ENCODE data around the gene GLB1L3.
"Not testable (repeated sequence)": the region's sequence is repeated elsewhere in the genome, so short reads cannot be mapped to it uniquely, and the experiment has no call there.

Gene GLB1L3

DNA sequence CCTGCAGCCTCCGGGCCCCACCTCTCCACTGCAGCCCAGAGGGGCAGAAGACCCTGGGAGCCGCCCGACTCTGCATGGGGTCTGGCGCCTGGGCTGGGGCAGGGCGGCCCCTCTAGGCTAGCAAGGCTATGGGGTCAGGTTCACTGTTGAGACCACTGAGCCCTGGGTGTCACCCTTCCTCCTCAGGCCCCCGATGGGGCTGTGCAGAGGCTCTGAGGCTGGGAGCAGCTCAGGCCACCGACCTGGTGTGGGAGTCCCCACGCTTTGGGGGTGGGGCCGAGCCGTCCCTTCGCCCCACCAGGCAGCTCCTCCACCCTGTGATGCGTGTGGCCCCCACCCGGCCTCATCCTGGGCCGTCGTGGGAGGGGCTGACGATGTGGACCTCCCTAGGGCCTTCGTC, 5.5 kb downstream of the GLB1L3 start:
- not testable (repeated sequence) for H3K27ac Mint-ChIP-seq, H3K27me3 Mint-ChIP-seq, DNase-seq, H3K9me3 Mint-ChIP-seq, H3K4me3 Mint-ChIP-seq
- H3K4me1 Mint-ChIP-seq, result peaks cover 23% of the 10 kb centered on the region
- ATAC-seq, result peak; percentile 54

DNA sequence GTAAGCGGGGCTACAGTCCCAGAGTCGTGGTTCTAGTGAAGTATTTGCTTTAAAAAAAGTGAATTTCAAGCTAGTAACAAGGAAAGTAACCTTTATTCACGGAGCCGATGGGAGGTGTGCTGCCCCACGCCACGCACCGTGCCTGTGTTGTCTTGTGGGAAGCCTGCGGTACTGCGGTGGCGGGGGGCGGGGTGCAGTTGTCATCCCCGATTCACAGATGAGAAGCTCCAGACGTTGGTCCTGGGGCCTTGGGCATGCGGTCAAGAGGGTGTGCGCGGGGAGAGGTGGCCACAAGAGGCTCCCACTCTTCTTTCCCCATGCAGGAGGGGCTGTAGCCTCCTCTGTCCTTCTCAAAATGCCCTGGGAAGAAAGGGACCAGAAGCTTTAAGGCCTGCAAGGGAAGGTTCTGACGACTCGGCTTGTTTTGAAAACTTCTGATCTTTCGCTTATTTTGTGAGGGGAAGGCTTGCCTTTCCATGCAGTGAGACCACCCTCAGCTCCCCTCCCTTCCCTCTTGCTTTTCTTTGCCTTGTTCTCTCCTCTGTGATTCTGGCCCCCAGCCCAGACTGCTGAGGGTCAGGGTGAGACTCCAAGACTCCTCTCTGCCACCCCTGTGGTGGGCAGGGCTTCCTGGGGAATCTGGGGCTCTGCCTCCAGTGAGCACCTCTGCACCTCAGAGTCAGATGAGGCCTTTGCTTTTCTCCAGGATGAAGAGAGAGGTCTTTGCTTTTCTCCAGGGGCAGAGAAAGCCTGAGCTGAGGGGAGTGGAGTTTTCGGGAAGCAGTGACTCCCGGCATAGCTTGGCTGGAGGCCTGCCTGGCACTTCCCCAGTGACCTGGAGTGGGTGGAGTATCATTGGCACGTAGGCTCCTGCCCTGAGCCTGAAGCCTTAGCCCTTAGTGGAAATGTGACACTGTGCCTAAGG, 6.2 kb downstream of the GLB1L3 start:
- no peak overlapping the region for H3K27ac Mint-ChIP-seq
- H3K9me3 Mint-ChIP-seq, result no peaks in the 10 kb centered on the region
- peaks cover 2% of the 10 kb centered on the region for H3K27me3 Mint-ChIP-seq

DNA sequence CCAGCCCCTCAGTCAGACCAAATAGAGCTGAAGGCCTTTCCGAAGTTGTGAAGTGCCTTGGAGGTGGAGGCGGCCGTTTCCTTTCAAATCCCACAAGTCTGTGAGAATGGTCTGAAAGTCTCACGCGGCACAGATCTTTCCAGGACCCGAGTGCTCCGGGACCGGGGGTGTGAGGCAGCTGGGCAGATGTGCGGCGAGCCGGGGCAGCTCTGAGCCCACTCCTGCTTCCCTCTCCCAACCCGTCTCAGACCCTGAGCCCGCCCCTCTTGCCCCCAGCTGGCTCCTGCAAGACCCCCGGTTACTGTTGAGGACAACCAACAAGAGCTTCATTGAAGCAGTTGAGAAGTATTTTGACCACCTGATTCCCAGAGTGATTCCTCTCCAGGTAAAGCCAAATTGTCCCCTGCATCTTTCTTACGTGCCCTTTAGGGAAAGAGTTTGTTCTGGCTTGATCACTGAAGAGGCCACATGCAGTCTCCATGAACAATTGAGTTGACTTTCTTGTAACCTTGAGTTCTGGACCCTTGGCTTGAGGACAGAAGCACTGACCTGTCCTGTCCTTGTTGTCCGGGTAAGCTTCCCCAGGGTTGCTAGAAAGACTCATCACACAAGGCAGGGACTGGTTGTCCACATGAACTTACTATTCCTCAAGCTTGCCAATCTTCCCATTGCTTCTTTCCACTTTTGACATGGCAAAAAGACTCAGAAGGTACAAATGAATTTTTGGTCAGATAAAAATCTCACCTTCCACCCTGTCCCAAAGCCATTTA, 7.5 kb downstream of the GLB1L3 start:
- no peaks in the 10 kb centered on the region for H3K27me3 Mint-ChIP-seq
- no peak for ATAC-seq
- H3K9me3 Mint-ChIP-seq, result no peaks in the 10 kb centered on the region
- H3K27ac Mint-ChIP-seq, result no peak overlapping the region
- peaks cover 9% of the 10 kb centered on the region for H3K4me1 Mint-ChIP-seq
- H3K4me3 Mint-ChIP-seq, result no peak overlapping the region
- DNase-seq, result no peak

More for the DNA sequence above, 6.2 kb downstream of the GLB1L3 start:
- peaks cover 18% of the 10 kb centered on the region for H3K4me1 Mint-ChIP-seq
- no peak for DNase-seq
- no peak for ATAC-seq
- no peak overlapping the region for H3K4me3 Mint-ChIP-seq

DNA sequence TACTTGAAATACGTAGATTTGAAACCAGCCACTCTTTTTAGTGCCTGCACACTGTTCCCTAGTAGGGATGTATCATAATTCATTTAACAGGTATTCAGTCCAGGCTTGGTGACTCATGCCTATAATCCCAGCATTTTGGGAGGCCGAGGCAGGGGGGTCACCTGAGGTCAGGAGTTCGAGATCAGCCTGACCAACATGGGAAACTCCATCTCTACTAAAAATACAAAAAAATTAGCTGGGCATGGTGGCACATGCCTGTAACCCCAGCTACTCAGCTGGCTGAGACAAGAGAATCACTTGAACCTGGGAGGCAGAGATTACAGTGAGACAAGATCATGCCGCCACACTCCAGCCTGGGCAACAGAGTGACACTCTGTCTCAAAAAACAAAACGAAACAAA, 8.2 kb downstream of the GLB1L3 start:
- not testable (repeated sequence) for H3K27ac Mint-ChIP-seq, H3K4me3 Mint-ChIP-seq, ATAC-seq

DNA sequence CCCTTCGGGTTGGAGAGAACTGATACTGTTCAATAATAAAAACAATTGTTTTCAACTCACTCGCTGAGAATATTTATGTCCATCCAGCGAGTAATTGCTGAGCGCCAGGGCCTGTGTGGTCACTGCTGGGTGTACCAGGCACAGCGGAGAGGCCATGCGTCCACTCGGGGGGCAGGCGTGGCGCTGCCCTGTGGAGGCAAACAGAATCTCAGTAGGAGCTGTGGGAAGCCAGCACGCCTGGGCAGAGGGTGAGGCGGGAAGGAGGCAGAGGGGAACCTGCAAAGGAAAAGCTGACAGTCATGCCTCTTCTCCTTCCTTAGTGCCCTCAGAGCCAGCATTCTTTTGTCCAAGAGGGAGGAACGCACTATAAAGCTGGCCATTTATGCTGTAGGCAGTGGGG, 11.4 kb downstream of the GLB1L3 start:
- DNase-seq (no peak), ATAC-seq (no peak)
- H3K27me3 Mint-ChIP-seq, result no peaks in the 10 kb centered on the region
- no peaks in the 10 kb centered on the region for H3K9me3 Mint-ChIP-seq
- no peak overlapping the region for H3K27ac Mint-ChIP-seq
- H3K4me1 Mint-ChIP-seq, result no peaks in the 10 kb centered on the region
- H3K4me3 Mint-ChIP-seq, result no peak overlapping the region

More for the DNA sequence above, 8.2 kb downstream of the GLB1L3 start:
- H3K27me3 Mint-ChIP-seq, H3K4me1 Mint-ChIP-seq, H3K9me3 Mint-ChIP-seq, DNase-seq: not testable (repeated sequence)

DNA sequence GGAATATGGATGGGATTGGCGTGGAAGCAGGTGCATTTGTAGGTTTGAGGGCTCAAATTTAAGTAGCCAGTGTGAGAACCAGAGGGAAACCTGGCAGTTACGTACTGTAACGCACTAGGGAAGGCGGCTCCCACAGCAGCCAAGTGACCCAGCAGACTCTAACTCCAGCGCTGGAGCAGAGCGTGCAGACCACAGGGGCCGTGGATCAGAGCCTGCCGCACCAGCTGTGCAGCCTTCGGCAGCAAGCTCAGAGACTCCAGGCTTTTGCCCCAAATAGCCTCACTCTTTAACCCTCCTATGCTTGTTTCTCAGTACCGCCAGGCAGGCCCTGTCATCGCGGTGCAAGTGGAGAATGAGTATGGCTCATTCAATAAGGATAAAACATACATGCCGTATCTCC, 12.3 kb downstream of the GLB1L3 start:
- Mint-ChIP-seq H3K4me3 (no peak overlapping the region), H3K27ac (no peak overlapping the region), H3K27me3 (no peaks in the 10 kb centered on the region), H3K4me1 (no peaks in the 10 kb centered on the region), H3K9me3 (no peaks in the 10 kb centered on the region)
- no peak for DNase-seq
- ATAC-seq, result no peak

DNA sequence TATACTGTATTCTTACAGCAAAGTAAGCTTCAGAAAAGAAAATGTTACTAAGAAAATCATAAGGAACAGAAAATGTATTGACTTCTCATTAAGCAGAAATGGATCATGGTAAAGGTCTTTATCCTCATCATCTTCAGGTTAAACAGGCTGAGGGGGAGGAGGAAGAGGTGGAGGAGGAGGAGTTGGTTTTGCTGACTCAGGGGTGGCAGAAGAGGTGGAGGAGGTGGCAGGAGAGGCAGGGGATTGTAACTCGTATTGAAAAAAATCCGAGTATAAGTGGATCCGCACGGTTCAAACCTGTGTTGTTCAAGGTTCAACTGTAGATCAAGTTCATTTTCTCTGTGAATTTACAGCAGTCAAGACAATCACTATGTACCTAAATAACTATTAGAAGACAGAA, 13.0 kb downstream of the GLB1L3 start:
- DNase-seq (no peak), ATAC-seq (no peak)
- no peak overlapping the region for H3K4me3 Mint-ChIP-seq
- H3K9me3 Mint-ChIP-seq, result no peaks in the 10 kb centered on the region
- H3K27me3 Mint-ChIP-seq, result no peaks in the 10 kb centered on the region
- H3K27ac Mint-ChIP-seq, result peak overlapping the region in 1 of 2 donors; percentile 31
- H3K4me1 Mint-ChIP-seq, result no peaks in the 10 kb centered on the region

DNA sequence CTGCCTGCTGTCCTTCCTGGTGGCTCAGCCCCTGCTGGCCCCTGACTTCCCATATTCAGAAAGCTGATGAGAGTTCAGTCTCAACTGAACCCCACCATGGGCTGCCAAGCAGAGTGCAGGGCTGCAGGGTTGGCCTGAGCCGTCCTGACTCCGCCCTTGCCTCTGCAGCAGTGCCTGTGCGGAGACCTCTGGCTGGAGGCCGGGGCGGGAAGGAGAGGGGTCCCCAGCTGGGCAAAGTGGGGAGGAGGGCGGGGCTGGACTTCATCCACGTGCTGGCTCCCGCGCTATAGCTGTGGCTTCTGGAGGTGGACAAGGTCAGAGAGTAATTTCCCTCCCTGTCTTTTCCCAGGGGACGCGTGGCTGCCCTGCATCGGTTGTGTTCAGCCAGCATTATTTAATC, 13.6 kb downstream of the GLB1L3 start:
- DNase-seq (no peak), ATAC-seq (no peak)
- Mint-ChIP-seq H3K27me3 (no peaks in the 10 kb centered on the region), H3K4me1 (no peaks in the 10 kb centered on the region), H3K4me3 (no peak overlapping the region), H3K27ac (no peak overlapping the region), H3K9me3 (no peaks in the 10 kb centered on the region)

DNA sequence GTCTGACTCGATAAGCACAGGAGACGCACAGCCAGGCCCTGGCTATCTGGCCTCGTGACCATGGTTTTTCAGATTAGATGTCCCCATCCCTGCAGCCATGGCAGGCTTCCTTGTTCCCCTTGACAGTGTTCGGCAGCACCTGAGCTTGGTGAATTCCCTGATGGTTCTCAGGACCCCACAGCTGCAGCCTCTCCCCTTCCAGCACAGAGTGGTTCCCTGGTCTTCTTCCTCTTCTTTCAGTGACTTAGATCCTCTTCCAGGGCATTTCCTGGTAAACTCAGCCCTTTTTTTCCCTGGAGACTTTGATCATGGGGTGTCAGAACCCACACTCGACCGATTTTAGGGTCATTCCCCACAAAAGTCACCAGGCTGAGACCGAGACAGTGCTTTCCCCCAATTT, 14.5 kb downstream of the GLB1L3 start:
- H3K9me3 Mint-ChIP-seq, result no peaks in the 10 kb centered on the region
- H3K4me1 Mint-ChIP-seq, result no peaks in the 10 kb centered on the region
- DNase-seq (no peak), ATAC-seq (no peak)
- H3K4me3 Mint-ChIP-seq, result no peak overlapping the region
- no peak overlapping the region for H3K27ac Mint-ChIP-seq
- H3K27me3 Mint-ChIP-seq, result no peaks in the 10 kb centered on the region

DNA sequence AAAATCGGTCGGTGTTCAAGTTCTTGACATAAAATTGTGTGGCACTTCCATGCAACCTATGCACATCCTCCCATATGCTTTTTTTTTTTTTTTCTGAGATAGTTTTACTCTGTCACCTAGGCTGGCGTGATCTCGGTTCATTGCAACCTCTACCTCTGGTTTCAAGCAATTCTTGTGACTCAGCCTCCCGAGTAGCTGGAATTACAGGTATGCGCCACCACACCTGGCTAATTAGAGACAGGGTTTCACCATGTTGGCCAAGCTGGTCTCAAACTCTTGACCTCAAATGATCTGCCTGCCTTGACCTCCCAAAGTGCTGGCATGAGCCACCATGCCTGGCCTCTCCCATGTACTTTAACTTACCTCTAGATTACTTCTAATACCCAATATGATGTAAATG, 15.0 kb downstream of the GLB1L3 start:
- H3K27ac Mint-ChIP-seq, result no peak overlapping the region
- H3K4me3 Mint-ChIP-seq, result no peak overlapping the region
- H3K9me3 Mint-ChIP-seq, result no peaks in the 10 kb centered on the region
- no peaks in the 10 kb centered on the region for H3K27me3 Mint-ChIP-seq
- ATAC-seq (no peak), DNase-seq (no peak)
- no peaks in the 10 kb centered on the region for H3K4me1 Mint-ChIP-seq

DNA sequence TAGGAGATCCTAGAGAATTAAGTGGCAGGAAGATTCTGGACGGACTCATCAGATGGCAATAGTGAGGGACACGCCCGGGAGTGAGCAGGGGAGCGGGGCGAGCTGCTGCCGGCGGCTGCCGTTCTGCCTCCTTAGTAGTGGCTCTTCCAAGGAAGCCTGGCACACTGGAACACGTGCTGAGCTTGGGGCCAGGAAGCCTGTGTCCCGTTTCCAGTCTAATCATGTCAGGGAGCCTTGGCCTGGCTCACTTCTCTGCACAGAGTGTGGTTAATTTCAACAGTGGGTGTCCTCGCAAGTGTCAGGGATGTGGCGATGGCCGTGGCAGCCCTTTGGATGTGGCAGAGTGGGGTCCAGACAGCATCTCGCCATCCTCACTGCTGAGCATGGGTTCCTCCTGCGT, 16.5 kb downstream of the GLB1L3 start:
- Mint-ChIP-seq H3K27ac (peak overlapping the region in 1 of 2 donors; percentile 33), H3K4me3 (no peak overlapping the region), H3K4me1 (no peaks in the 10 kb centered on the region), H3K9me3 (no peaks in the 10 kb centered on the region), H3K27me3 (no peaks in the 10 kb centered on the region)
- no peak for ATAC-seq
- DNase-seq, result no peak

DNA sequence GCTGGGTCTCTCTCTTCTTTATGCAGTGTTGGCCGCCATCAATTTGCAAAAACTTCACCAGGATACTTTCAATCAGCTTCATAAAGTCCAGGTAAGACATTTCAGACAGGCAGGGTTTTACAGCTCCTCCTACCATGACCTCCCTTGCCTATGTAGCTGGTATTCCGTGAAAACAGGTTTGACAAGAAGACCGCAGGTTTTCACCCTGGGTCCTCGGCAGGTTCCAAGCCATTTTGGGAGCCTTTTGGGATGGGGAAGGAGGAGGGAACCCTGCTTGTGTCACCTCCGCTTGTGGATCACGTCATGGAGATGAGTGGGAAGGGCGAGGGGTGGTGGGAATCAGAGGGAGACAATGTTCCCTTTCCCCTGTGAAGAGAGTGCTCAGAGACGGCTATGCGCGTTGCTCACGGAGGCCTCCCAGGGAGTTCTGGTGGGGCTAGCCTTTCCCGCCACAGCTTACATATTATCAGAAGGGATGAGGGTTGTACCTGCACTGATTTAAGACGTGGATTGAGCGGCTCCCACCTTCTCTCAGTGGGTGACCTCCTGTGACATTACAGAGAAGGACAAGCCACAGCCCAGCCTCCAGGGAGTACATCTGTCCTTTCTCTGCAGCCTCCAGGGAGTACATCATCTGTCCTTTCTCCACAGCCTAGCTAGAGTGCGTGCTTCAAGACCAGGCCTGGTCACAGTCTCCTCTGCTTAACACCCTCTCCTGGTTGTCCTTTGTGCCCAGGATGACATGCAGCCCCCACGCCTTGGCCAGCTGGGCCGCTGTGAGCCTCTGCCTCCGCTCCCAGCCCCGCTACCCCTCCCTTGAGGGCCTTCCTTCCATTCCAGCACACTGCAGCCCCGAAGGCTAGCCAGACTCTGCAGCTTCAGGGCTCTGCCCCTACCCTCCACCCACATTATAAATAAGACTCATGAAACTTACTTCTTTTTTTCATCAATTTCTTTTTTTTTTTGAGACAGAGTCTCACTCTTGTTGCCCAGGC, 17.2 kb downstream of the GLB1L3 start:
- Mint-ChIP-seq H3K4me1 (no peaks in the 10 kb centered on the region), H3K27me3 (no peaks in the 10 kb centered on the region), H3K9me3 (no peaks in the 10 kb centered on the region), H3K4me3 (no peak overlapping the region), H3K27ac (peak overlapping the region in 1 of 2 donors; percentile 61)
- ATAC-seq (peak; percentile 23), DNase-seq (no peak)

DNA sequence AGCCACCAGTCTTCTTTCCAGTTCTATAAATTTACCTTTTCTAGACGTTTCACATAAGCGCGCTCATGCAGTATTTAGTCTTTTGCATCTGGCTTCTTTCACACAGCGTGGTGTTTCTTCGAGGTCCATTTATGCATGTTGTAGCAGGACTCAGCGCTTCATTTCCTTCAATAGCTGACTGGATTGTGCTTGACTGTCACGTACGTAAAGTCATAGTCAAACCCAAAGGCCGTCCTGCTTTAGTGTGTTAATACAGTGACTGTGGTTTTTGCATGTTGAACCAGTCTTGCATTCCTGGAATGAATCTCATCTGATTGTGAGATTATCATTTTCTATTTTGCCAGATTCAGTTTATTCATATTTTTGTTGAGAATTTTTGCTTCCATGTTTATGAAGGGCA, 18.5 kb downstream of the GLB1L3 start:
- Mint-ChIP-seq H3K27me3 (no peaks in the 10 kb centered on the region), H3K27ac (no peak overlapping the region), H3K4me1 (no peaks in the 10 kb centered on the region), H3K9me3 (no peaks in the 10 kb centered on the region), H3K4me3 (no peak overlapping the region)
- no peak for ATAC-seq
- no peak for DNase-seq

DNA sequence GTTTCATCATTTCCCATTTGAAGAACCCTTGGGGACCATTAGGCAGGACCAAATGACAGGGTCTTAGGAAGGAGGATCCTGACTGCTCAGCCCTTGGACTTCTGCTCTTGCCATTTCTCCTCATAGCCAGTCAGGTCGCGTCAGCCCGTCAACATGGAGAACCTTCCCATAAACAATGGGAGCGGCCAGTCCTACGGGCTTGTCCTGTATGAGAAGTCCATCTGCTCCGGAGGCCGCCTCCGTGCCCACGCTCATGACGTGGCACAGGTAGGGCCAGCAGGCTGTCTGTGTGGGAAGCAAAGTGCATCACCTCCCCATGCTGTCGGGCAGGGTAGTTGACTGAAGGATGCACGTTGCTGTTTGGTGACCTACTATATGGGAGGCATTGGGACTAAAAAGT, 36.0 kb downstream of the GLB1L3 start:
- Mint-ChIP-seq H3K4me3 (no peak overlapping the region), H3K4me1 (no peaks in the 10 kb centered on the region), H3K27me3 (no peaks in the 10 kb centered on the region), H3K9me3 (peaks cover 6 to 7% of the 10 kb centered on the region in 2 donors), H3K27ac (peak overlapping the region in 1 of 2 donors; percentile 1)
- ATAC-seq, result no peak
- DNase-seq, result no peak

DNA sequence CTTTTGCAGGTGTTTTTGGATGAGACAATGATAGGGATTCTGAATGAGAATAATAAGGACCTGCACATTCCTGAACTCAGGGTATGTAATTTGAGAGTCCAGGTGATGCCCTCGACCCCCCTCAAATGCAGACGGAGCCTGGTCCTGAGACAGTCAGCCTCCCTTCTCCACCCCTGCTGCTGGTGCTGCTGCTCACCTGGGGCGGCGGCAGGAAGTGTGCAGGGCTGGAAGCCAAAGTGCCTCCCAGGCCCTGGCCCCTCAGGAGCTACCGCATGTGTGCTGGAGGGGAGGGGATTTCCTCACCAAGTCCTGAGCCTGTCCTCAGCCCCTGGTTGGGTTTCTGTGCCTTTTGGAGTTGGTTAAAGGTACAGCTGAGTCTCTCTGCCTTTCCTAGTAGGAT, 36.6 kb downstream of the GLB1L3 start:
- no peak overlapping the region for H3K4me3 Mint-ChIP-seq
- H3K4me1 Mint-ChIP-seq, result no peaks in the 10 kb centered on the region
- peak overlapping the region in 1 of 2 donors; percentile 1 for H3K27ac Mint-ChIP-seq
- peaks cover 9 to 13% of the 10 kb centered on the region in 2 donors for H3K9me3 Mint-ChIP-seq
- ATAC-seq (no peak), DNase-seq (no peak)
- H3K27me3 Mint-ChIP-seq, result no peaks in the 10 kb centered on the region

Data from stimulated activated naive CD8-positive, alpha-beta T cell treated with anti-CD3 and anti-CD28 coated beads, Interleukin-15, amount 100 ng/mL, for 72 hours (primary cell).